Measurements from ENCODE around the gene GSTO2.

GSTO2 gene

DNA sequence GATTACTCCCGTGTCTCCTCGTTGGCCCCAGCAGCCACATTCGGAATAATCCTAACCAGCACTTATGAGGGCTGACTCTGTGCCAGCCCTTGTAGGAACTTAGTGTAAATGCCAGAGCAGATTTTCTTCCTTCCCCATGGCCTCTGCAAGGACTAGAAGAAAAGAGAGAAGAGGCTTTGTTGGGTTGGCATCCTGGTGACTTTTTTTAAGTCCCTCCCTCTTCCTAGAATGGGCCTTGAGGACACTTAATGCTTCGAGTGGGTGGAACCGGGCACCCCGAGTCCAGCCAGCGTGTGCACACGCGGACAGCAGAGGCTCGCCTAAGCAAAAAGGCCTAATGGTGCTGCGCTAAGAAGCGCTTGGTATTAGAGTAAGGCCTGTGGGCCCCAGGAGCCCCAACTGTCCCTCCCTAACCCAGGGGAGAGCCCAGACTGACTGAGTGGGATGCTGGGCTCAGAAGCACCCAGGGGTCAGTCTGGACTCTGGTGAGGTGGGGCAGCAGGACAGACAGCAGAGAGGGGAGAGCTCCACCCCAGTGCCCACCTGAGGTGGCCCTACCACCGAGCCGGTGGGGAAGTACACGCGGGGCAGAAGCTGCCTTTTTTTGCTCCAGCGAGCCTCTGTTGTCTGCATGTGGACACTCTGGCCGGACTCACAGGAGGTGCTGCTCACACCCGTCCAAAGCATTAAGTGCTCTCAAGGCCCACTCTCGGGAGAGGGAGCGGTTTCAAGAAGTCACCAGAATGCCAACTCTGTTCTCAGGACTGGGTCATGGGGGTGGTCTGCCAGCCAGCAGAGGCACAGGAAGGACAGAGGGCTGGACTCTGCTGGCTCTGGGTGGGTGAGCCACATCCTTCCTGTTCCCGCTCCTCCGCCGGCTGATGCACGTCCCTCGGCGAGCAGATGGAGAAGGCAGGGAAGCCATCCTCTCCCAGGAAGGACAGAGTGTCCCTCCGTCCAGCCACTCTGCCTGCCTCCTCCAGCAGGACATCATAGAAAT lies 56.8 kb downstream of the GSTO2 start:
- H3K4me3 ChIP-seq (ENCODE audit: low read depth, low read length), result no peak overlapping the region
- DNase-seq (ENCODE audit: low read depth), result no peak
- TF ChIP-seq CTCF (IDR thresholded peaks at IDR 0.05; ENCODE audit: control insufficient read depth, extremely low read depth, insufficient read depth), result no peak

GRCh38 chr10:104326991-104327610 lies 58.1 kb downstream of the GSTO2 start:
- no peak for TF ChIP-seq CTCF (IDR thresholded peaks at IDR 0.05; ENCODE audit: control insufficient read depth, extremely low read depth, insufficient read depth)
- no peak overlapping the region for H3K4me3 ChIP-seq (ENCODE audit: low read depth, low read length)

DNA sequence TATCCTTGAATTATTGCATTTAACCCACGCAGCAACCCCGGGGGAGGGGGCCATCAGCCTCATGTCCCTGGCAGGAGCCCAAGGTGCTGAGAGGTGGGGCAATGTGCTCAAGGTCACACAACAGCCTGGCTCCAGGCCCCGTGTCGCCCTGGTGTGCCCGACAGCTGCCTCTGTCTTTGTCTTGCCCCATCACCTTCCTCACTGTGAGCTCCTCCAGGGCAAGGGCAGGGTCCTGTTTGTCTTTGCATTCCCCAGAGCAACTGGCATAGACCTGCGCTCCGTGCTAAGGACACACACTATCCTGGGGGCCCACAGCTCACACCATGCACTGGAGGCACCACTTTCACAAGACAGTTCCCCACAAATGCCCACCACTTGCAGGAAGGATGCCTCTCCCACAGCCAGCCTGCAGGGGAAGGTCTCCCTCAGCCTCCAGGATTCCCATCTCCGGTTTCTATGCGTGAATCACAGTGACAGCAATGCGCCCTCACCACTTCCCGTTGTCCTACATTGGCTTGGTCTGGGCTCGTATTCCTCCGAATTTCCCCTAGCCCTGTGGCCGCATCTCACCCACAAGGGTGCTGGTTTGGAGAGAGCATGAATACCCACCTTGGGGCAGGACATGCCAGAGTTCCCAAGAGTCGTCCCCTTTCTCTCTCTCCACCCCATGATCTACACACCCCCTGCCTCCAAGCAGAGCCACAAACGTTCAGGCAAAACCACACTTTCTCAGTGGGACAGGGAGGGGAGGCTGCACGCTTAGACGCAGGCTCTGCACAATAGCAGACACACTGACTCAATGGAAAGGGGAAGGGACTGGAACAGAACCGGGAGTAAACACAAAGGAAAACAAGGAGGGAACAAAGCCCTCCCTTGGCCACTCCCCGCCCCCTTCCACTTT lies 59.0 kb downstream of the GSTO2 start:
- no peak overlapping the region for H3K4me3 ChIP-seq (ENCODE audit: low read depth, low read length)
- no peak for DNase-seq (ENCODE audit: low read depth)
- TF ChIP-seq CTCF (IDR thresholded peaks at IDR 0.05; ENCODE audit: control insufficient read depth, extremely low read depth, insufficient read depth), result no peak

More at GRCh38 chr10:104326991-104327610, 58.1 kb downstream of the GSTO2 start:
- no peak for DNase-seq (ENCODE audit: low read depth)

- no peak for DNase-seq (ENCODE audit: low read depth)
- no peak overlapping the region for H3K4me3 ChIP-seq (ENCODE audit: low read depth, low read length)
Measured at GRCh38 chr10:104328646-104328895, 59.6 kb downstream of the GSTO2 start.

GRCh38 chr10:104328896-104329710 lies 60.1 kb downstream of the GSTO2 start:
- no peak for TF ChIP-seq CTCF (IDR thresholded peaks at IDR 0.05; ENCODE audit: control insufficient read depth, extremely low read depth, insufficient read depth)
- DNase-seq (ENCODE audit: low read depth), result no peak
- no peak overlapping the region for H3K4me3 ChIP-seq (ENCODE audit: low read depth, low read length)

More at GRCh38 chr10:104328646-104328895, 59.6 kb downstream of the GSTO2 start:
- no peak for TF ChIP-seq CTCF (IDR thresholded peaks at IDR 0.05; ENCODE audit: control insufficient read depth, extremely low read depth, insufficient read depth)

- TF ChIP-seq CTCF (IDR thresholded peaks at IDR 0.05; ENCODE audit: control insufficient read depth, extremely low read depth, insufficient read depth), result no peak
- H3K4me3 ChIP-seq (ENCODE audit: low read depth, low read length), result no peak overlapping the region
- DNase-seq (ENCODE audit: low read depth), result no peak
Measured at GRCh38 chr10:104329735-104330134, 60.8 kb downstream of the GSTO2 start.

Data from LNCaP clone FGC (cell line).